HG03103 (cell line): Measurements from ENCODE around the gene HMX3.
A peak's percentile ranks its signal among the peaks of the same experiment; 100 is the strongest.

Experiments used
- ATAC-seq: cut with Tn5 transposase; IDR thresholded peaks from one replicate; pipeline ENCODE4 v1.9.1; 2021; ENCODE audit warnings: low read depth; ENCODE audit not compliant: unreplicated experiment

The HMX3 gene

GRCh38 chr10:123146894-123147634 lies 11.3 kb downstream of the HMX3 start:
- no peak for ATAC-seq

- peak; percentile 36 for ATAC-seq
These were observed 12.1 kb downstream of the HMX3 start, which contains the start of gene HMX2 for GRCh38 chr10:123147635-123148413. HMX2 (plus strand) TSS chr10:123148136; CDS start chr10:123148379, 243 bp downstream.

GRCh38 chr10:123148414-123149161 lies 12.8 kb downstream of the HMX3 start:
- ATAC-seq, result no peak

- ATAC-seq, result no peak
These were observed 13.4 kb downstream of the HMX3 start for GRCh38 chr10:123149162-123149567.

- ATAC-seq, result no peak
These were observed 13.9 kb downstream of the HMX3 start for GRCh38 chr10:123149568-123150270.

GRCh38 chr10:123150271-123150985 lies 14.7 kb downstream of the HMX3 start:
- ATAC-seq, result no peak

GRCh38 chr10:123150986-123151736 lies 15.4 kb downstream of the HMX3 start:
- ATAC-seq, result no peak

GRCh38 chr10:123151737-123152135 lies 16.0 kb downstream of the HMX3 start:
- no peak for ATAC-seq

GRCh38 chr10:123153486-123154091 lies 17.8 kb downstream of the HMX3 start:
- no peak for ATAC-seq

GRCh38 chr10:123154092-123154710 lies 18.4 kb downstream of the HMX3 start, which contains the start of gene BUB3:
BUB3 (plus strand) TSS chr10:123154402; CDS start chr10:123154918, 516 bp downstream.
- ATAC-seq, result peak; percentile 80

GRCh38 chr10:123154711-123155505 lies 19.1 kb downstream of the HMX3 start:
- peak; percentile 25 for ATAC-seq

GRCh38 chr10:123156078-123156477 lies 20.3 kb downstream of the HMX3 start:
- ATAC-seq, result no peak

GRCh38 chr10:123157210-123157609 lies 21.4 kb downstream of the HMX3 start:
- ATAC-seq, result no peak

GRCh38 chr10:123158682-123159081 lies 22.9 kb downstream of the HMX3 start:
- no peak for ATAC-seq

GRCh38 chr10:123160311-123160980 lies 24.7 kb downstream of the HMX3 start:
- no peak for ATAC-seq

- no peak for ATAC-seq
These were observed 28.5 kb downstream of the HMX3 start for GRCh38 chr10:123164319-123164718.
